K562 (cell line): Measurements from ENCODE around the gene YWHAB. TPM values are rescaled to one million over a fixed set of nuclear protein-coding genes. Genes with fewer than 3 reads are reported as not detected.

ENCODE experiments used
- ATAC-seq: fragments of 200-7000 bp; cut with Tn5 transposase; 3 replicates; pipeline ENCODE4 v1.9.1; 2020; ENCODE audit warnings: moderate library complexity
- Bru-seq: library from RNA; stranded (reverse); fragments of 400-500 nt; gene quantifications from one replicate; lab custom pipeline; 2021; lab: Mats Ljungman, UMichigan
- BruChase-seq, 2 experiments: library from RNA; stranded (reverse); fragments of 400-500 nt; gene quantifications; one replicate each; lab custom pipeline; 2021; lab: Mats Ljungman, UMichigan
- BruUV-seq: library from RNA; stranded (reverse); fragments of 400-500 nt; replicated peaks from 2 replicates; lab custom pipeline; 2021; lab: Mats Ljungman, UMichigan
- CTCF ChIA-PET: fragments of 300-600 bp; formaldehyde crosslinking; extraction: SDS; loops from one replicate; lab custom pipeline; 2021; ENCODE audit warnings: low intra/inter-chr PET ratio; lab: Yijun Ruan, JAX
- POLR2A ChIA-PET: fragments of 300-600, 350-650 bp; sonication (Branson Sonifier 250); formaldehyde crosslinking; extraction: SDS; loops from one replicate; lab custom pipeline; 2021; ENCODE audit warnings: antibody characterized with exemption, inconsistent platforms; lab: Yijun Ruan, JAX
- DNase-seq, 4 experiments: peaks; one replicate each; pipeline versions ENCODE4 v3.0.0 to v3.0.0-alpha.2; 2011 to 2018; ENCODE audit warnings: low spot score in 3 of 4, mixed read lengths in 3 of 4; ENCODE audit errors: extremely low read depth in 1 of 4
- FAIRE-seq: peaks from 2 replicates; lab custom pipeline; 2011; peaks lifted over from hg19 to GRCh38; lab: Jason Lieb, UNC
- H2AFZ ChIP-seq: 2 replicates; pipeline ENCODE4 v1.6.0; 2011; ENCODE audit warnings: low read depth, low read length, control low read depth, inconsistent platforms
- H3K27ac ChIP-seq: fragments of 200-600 bp; 3 replicates; pipeline ENCODE4 v1.8.0; 2011; ENCODE audit warnings: low read depth, mild to moderate bottlenecking, control low read depth, inconsistent platforms, low read length, moderate library complexity, mixed read lengths; ENCODE audit errors: extremely low read depth
- H3K27me3 ChIP-seq, 2 experiments: fragments of 300-600 bp in 1 of 2; 2 replicates in 1 of 2; 3 replicates in 1 of 2; pipeline versions ENCODE4 v1.6.0 to v1.8.0; 2011; ENCODE audit warnings: inconsistent platforms in 2 of 2, low read length in 2 of 2, mild to moderate bottlenecking in 1 of 2, mixed read lengths in 1 of 2, moderate library complexity in 1 of 2; ENCODE audit not compliant: control insufficient read depth in 2 of 2, insufficient read depth in 2 of 2
- H3K36me3 ChIP-seq: fragments of 300-600 bp; 3 replicates; pipeline ENCODE4 v1.8.0; 2011; ENCODE audit warnings: mild to moderate bottlenecking, low read length, inconsistent platforms; ENCODE audit not compliant: control insufficient read depth, insufficient read depth
- H3K4me1 ChIP-seq, 2 experiments: fragments of 200-600 bp in 1 of 2; replicated peaks in 1 of 2; 2 replicates in 1 of 2; 3 replicates in 1 of 2; pipeline versions ENCODE4 v1.5.1 to v1.8.0; 2011; ENCODE audit warnings: inconsistent platforms in 2 of 2, low read length in 2 of 2, mild to moderate bottlenecking in 1 of 2, mixed read lengths in 1 of 2, moderate library complexity in 1 of 2; ENCODE audit not compliant: control insufficient read depth in 2 of 2, insufficient read depth in 2 of 2
- H3K4me2 ChIP-seq: 2 replicates; pipeline ENCODE4 v1.6.1; 2011; ENCODE audit warnings: low read length, control low read depth, inconsistent platforms, mixed read lengths; ENCODE audit not compliant: insufficient read depth
- H3K4me3 ChIP-seq: fragments of 200-600 bp; sonication (generic), shearing (Covaris generic); 2 replicates; pipeline ENCODE4 v1.5.1; 2016; ENCODE audit warnings: control low read depth, inconsistent platforms
- H3K79me2 ChIP-seq: fragments of 200-600 bp; 3 replicates; pipeline ENCODE4 v1.8.0; 2011; ENCODE audit warnings: low read length, inconsistent platforms; ENCODE audit not compliant: control insufficient read depth, insufficient read depth
- H3K9ac ChIP-seq, 2 experiments: 2 replicates each; pipeline versions ENCODE4 v1.6.0 to v1.6.1; 2011; ENCODE audit warnings: low read depth in 2 of 2, low read length in 2 of 2, control low read depth in 1 of 2, inconsistent platforms in 1 of 2, mild to moderate bottlenecking in 1 of 2, mixed read lengths in 1 of 2; ENCODE audit not compliant: insufficient read depth in 1 of 2
- H3K9me1 ChIP-seq: one replicate; pipeline ENCODE4 v1.6.0; 2011; ENCODE audit warnings: inconsistent platforms, mild to moderate bottlenecking, low read length, moderate library complexity; ENCODE audit not compliant: control insufficient read depth, insufficient read depth
- H3K9me3 ChIP-seq: replicated peaks from 2 replicates; pipeline ENCODE4 v1.5.1; 2011; ENCODE audit warnings: low read depth, low read length, inconsistent platforms; ENCODE audit not compliant: control insufficient read depth, insufficient read depth
- H4K20me1 ChIP-seq: replicated peaks from 2 replicates; pipeline ENCODE4 v1.6.1; 2011; ENCODE audit warnings: low read length, inconsistent platforms, mixed read lengths; ENCODE audit not compliant: control insufficient read depth, insufficient read depth
- DIDO1 ChIP-seq: fragments of 450-650 bp; IDR thresholded peaks from 2 replicates; pipeline ENCODE4 v1.6.1; 2016; ENCODE audit warnings: low read depth, missing biosample characterization, missing genetic modification characterization
- L3MBTL2 ChIP-seq: fragments of 450-650 bp; IDR thresholded peaks from 2 replicates; pipeline ENCODE4 v1.6.1; 2016; ENCODE audit warnings: mild to moderate bottlenecking, moderate library complexity
- MYC ChIP-seq, 2 experiments: fragments of 250-450 bp in 1 of 2; sonication (Bioruptor Pico) in 1 of 2; IDR thresholded peaks; 2 replicates each; pipeline versions ENCODE4 v1.5.1 to v1.6.1; 2012 to 2021; ENCODE audit warnings: low read depth in 2 of 2, borderline replicate concordance in 1 of 2, improper control_type of control experiment in 1 of 2, low read length in 1 of 2, mild to moderate bottlenecking in 1 of 2, moderate library complexity in 1 of 2
- NFE2 ChIP-seq: IDR thresholded peaks from 2 replicates; pipeline ENCODE4 v1.6.1; 2014; ENCODE audit warnings: antibody characterized with exemption, low read depth
- PHF20 ChIP-seq: fragments of 450-650 bp; IDR thresholded peaks from 2 replicates; pipeline ENCODE4 v1.6.1; 2018; ENCODE audit not compliant: partially characterized antibody
- POU5F1 ChIP-seq: fragments of 150-350 bp; IDR thresholded peaks from 2 replicates; pipeline ENCODE4 v1.6.1; 2014; ENCODE audit warnings: borderline replicate concordance, low read length, low read depth, mild to moderate bottlenecking; ENCODE audit not compliant: partially characterized antibody
- RBM14 ChIP-seq: fragments of 200-400 bp; formaldehyde crosslinking; IDR thresholded peaks from 2 replicates; pipeline ENCODE4 v1.6.1; 2018; ENCODE audit warnings: low read depth, mild to moderate bottlenecking, low read length, moderate library complexity, borderline replicate concordance; ENCODE audit not compliant: insufficient read depth
- SPI1 ChIP-seq: IDR thresholded peaks from 2 replicates; pipeline ENCODE4 v1.6.1; 2011; ENCODE audit warnings: low read depth, low read length, control low read depth, borderline replicate concordance
- SREBF1 ChIP-seq: fragments of 150-350 bp; IDR thresholded peaks from 2 replicates; pipeline ENCODE4 v1.6.1; 2014; ENCODE audit warnings: antibody characterized with exemption, low read depth, low read length, borderline replicate concordance
- ZBTB17 ChIP-seq: fragments of 450-650 bp; formaldehyde crosslinking; IDR thresholded peaks from 2 replicates; pipeline ENCODE4 v1.4.0; 2020; ENCODE audit warnings: mild to moderate bottlenecking
- ZNF133 ChIP-seq: fragments of 250-450 bp; sonication (Bioruptor Pico); IDR thresholded peaks from 2 replicates; pipeline ENCODE4 v1.4.0; 2020; ENCODE audit warnings: mild to moderate bottlenecking
- ZNF140 ChIP-seq: fragments of 250-450 bp; sonication (Bioruptor Pico); IDR thresholded peaks from 2 replicates; pipeline ENCODE4 v1.8.0; 2021; ENCODE audit warnings: moderate library complexity, mild to moderate bottlenecking, inconsistent platforms
- ZNF444 ChIP-seq: fragments of 250-450 bp; sonication (Bioruptor Pico); IDR thresholded peaks from 2 replicates; pipeline ENCODE4 v1.4.0; 2020; ENCODE audit warnings: mild to moderate bottlenecking, moderate library complexity
- ZNF445 ChIP-seq: fragments of 250-450 bp; sonication (Bioruptor Pico); IDR thresholded peaks from 2 replicates; pipeline ENCODE4 v1.4.0; 2020; ENCODE audit warnings: low read depth, mild to moderate bottlenecking, moderate library complexity
- ZNF583 ChIP-seq: fragments of 250-450 bp; sonication (Bioruptor Pico); IDR thresholded peaks from 2 replicates; pipeline ENCODE4 v1.4.0; 2020
- ZNF778 ChIP-seq: fragments of 450-650 bp; formaldehyde crosslinking; IDR thresholded peaks from 2 replicates; pipeline ENCODE4 v1.4.0; 2020; ENCODE audit warnings: mild to moderate bottlenecking, moderate library complexity
- WGBS: fragments of 100-300 bp; shearing (Covaris generic); methylation state at CpG from one replicate; pipeline ENCODE4 v1.1.6; 2016; ENCODE audit warnings: low coverage, mixed read lengths; ENCODE audit not compliant: insufficient coverage; ENCODE audit errors: missing lambda C conversion rate; 5-methylcytosine and 5-hydroxymethylcytosine counted together
- in situ Hi-C: fragments of 300-500 bp; cut with MboI; formaldehyde crosslinking; loops from 4 replicates; pipeline ENCODE4 v1.15.0; 2018; ENCODE audit warnings: inconsistent platforms, mixed read lengths
- intact Hi-C: fragments of 100-400 bp; cut with micrococcal nuclease; formaldehyde crosslinking; loops from 2 replicates; pipeline ENCODE4 v1.14.2; 2022
- long read RNA-seq, 3 experiments: library from polyadenylated mRNA in 2 of 3; library from RNA in 1 of 3; unstranded in 2 of 3; stranded (forward) in 1 of 3; transcript quantifications; one replicate each; pipeline ENCODE4 v2.0.0, GENCODE V29; 2019 to 2022
- polyA minus RNA-seq, 3 experiments: library from RNA; depleted of rRNA, polyadenylated mRNA; stranded (reverse); fragments of >200 nt; gene quantifications; 2 replicates each; pipeline ENCODE4 v1.2.3, GENCODE V29; 2011
- polyA plus RNA-seq, 8 experiments: library from polyadenylated mRNA; depleted of rRNA in 4 of 8; stranded (reverse) in 5 of 8; unstranded in 3 of 8; fragments of >200 nt; fragmentation: Nextera tagmentation in 2 of 8; fragmentation: Illumina TruSeq in 1 of 8; extraction: Ambion mirVana in 2 of 8; extraction: Trizol in 1 of 8; gene quantifications; 2 replicates each; pipeline versions ENCODE4 v1.2.1 to v1.2.3, GENCODE V29; 2011 to 2014; ENCODE audit warnings: inconsistent platforms in 1 of 8, missing spikeins in 1 of 8
- total RNA-seq, 7 experiments: library from RNA; depleted of rRNA in 6 of 7; stranded (reverse); fragments of >200 nt in 6 of 7; fragmentation: Illumina TruSeq in 2 of 7; extraction: Trizol in 2 of 7; gene quantifications; 2 replicates each; pipeline versions ENCODE4 v1.2.1 to v1.2.3, GENCODE V29; 2011 to 2021; ENCODE audit warnings: low replicate concordance in 1 of 7

Gene YWHAB
- total RNA-seq (2011; cell fraction: chromatin; rRNA removed; ENCODE audit: low replicate concordance), result 25.3 and 55.8 TPM in 2 replicates
- 18.7 and 19.3 TPM in 2 replicates for total RNA-seq (2011; cell fraction: nucleolus; rRNA removed)
- total RNA-seq (2011; cell fraction: nucleoplasm; rRNA removed), result 38.6 and 71.2 TPM in 2 replicates
- total RNA-seq (2014; rRNA removed), result 60.6 and 70.0 TPM in 2 replicates
- total RNA-seq (2014; rRNA removed; fragmentation: Illumina TruSeq; extraction: Trizol), result 96.1 and 109 TPM in 2 replicates
- 83.8 and 90.4 TPM in 2 replicates for total RNA-seq (2015; rRNA removed; fragmentation: Illumina TruSeq; extraction: Trizol)
- 178 and 180 TPM in 2 replicates for total RNA-seq (2021)
- 67.3 and 93.0 TPM in 2 replicates for polyA plus RNA-seq (2011; rRNA removed)
- polyA plus RNA-seq (2011; cell fraction: cytosol; rRNA removed), result 28.7 and 49.4 TPM in 2 replicates
- 22.9 and 33.5 TPM in 2 replicates for polyA plus RNA-seq (2011; cell fraction: nucleus; rRNA removed)
- polyA plus RNA-seq (2012), result 138 and 141 TPM in 2 replicates
- 166 and 185 TPM in 2 replicates for polyA plus RNA-seq (2014; fragmentation: Illumina TruSeq; extraction: Trizol)
- polyA plus RNA-seq (2014; fragmentation: Nextera tagmentation; extraction: Ambion mirVana), result 100 to 1,000 TPM; 106 to 124 TPM
- 78.1 and 78.3 TPM in 2 replicates for polyA plus RNA-seq (2014; rRNA removed)
- polyA minus RNA-seq (2011; rRNA and poly(A)+ RNA removed), result 67.1 and 73.1 TPM in 2 replicates
- polyA minus RNA-seq (2011; cell fraction: cytosol; rRNA and poly(A)+ RNA removed), result 41.1 and 51.6 TPM in 2 replicates
- polyA minus RNA-seq (2011; cell fraction: nucleus; rRNA and poly(A)+ RNA removed), result 14.5 and 26.2 TPM in 2 replicates
- Bru-seq, nascent RNA, result percentile 96 among the genes with signal in this experiment
- percentile 95 among the genes with signal in this experiment for BruChase-seq, experiment 1, labeled RNA remaining after a 2-hour chase
- BruChase-seq, experiment 2, labeled RNA remaining after a 6-hour chase, result percentile 95 among the genes with signal in this experiment
- long read RNA-seq, experiment 1, transcript YWHAB-201 (6 exons, 3,049 nt), result major isoform, 733 of 1,161 reads
- long read RNA-seq, experiment 1, transcript YWHAB-202 (7 exons, 3,109 nt), result minor isoform, 69 of 1,161 reads
- long read RNA-seq, experiment 1, partial matches to known transcripts, result 213 of 1,161 reads
- long read RNA-seq, experiment 1, other reads (novel, unspliced or antisense), result 144 of 1,161 reads
- long read RNA-seq, experiment 2, transcript YWHAB-202 (7 exons, 3,109 nt), result minor isoform, 17 of 396 reads
- long read RNA-seq, experiment 2, transcript YWHAB-201 (6 exons, 3,049 nt), result major isoform, 203 of 396 reads
- long read RNA-seq, experiment 2, partial matches to known transcripts, result 22 of 396 reads
- long read RNA-seq, experiment 2, other reads (novel, unspliced or antisense), result 154 of 396 reads
- long read RNA-seq, experiment 3, transcript YWHAB-201 (6 exons, 3,049 nt), result major isoform, 102 of 134 reads
- long read RNA-seq, experiment 3, transcript YWHAB-202 (7 exons, 3,109 nt), result minor isoform, 11 of 134 reads
- long read RNA-seq, experiment 3, partial matches to known transcripts, result 10 of 134 reads
- long read RNA-seq, experiment 3, other reads (novel, unspliced or antisense), result 10 of 134 reads

DNA sequence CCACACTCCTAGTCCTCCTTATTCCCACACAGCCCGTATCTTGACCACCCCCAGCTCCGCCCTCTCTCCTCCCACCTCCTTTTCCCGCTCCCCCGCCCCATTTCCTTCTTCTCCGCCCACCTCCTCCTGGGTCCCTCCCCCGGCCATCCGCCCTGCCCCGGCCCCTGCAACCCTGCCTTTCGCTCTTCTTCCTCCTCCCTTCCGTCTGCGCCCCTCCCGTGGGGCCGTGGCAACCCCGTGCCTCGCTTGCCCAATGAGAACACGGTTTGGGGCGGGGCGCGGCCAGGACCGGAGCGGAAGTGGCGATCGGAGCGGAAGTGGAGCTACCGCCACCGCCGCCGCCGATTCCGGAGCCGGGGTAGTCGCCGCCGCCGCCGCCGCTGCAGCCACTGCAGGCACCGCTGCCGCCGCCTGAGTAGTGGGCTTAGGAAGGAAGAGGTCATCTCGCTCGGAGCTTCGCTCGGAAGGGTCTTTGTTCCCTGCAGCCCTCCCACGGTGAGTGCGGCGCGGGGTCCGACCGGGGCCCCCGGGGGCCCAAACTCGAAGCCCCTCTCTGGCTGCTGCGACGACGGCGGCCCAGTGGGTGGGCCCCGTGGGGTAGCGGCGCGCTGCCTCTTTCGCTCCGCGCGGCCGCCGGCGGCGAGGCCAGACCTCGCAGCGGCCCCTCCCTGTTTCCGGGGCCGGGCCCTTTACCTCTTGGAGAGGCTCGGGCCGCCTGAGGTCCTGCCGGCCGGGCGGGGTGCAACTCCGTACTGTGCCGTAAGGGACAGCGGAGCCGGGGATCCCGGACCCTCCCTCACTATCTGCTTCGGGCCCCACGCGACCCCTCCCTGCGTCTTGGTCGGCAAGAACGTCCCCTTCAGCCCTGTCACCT lies at the start of gene YWHAB:
TSS of gene YWHAB (plus strand) at position 314 of the 874 bp plus-strand sequence. CDS start 15,829 bp downstream, outside the sequence.
- ChIA-PET CTCF (interaction anchor here (1.3 kb wide), 1 partner anchor 24 kb away, joined by 3 read pairs; the partner anchor contains the start of gene PABPC1L), POLR2A (interaction anchor here (0.5 to 1.1 kb wide), 8 partner anchors 9 to 940 kb away, joined by 3 to 7 read pairs (median 4); partner anchors contain the start of gene PABPC1L)
- H3K9me1 ChIP-seq, result no peaks in the 10 kb centered on the region
- intact Hi-C loops (no loop called here), in situ Hi-C loops (no loop called here)
- DNase-seq, result peak; percentile 96 to 99 (median 98)
- H3K79me2 ChIP-seq, result peaks cover 53% of the 10 kb centered on the region
- H3K27ac ChIP-seq, result peak within 1 kb of the TSS; percentile 96
- peak within 1 kb of the TSS; percentile 94 to 99 for H3K9ac ChIP-seq
- peaks cover 23% of the 10 kb centered on the region for H4K20me1 ChIP-seq
- BruUV-seq, result no TSS peak
- ATAC-seq, result peak; percentile 98
- peak within 1 kb of the TSS; percentile 83 for H3K4me2 ChIP-seq
- H3K9me3 ChIP-seq, result no peaks in the 10 kb centered on the region
- H2AFZ ChIP-seq, result peak within 1 kb of the TSS; percentile 92
- H3K4me1 ChIP-seq, result peaks cover 8 to 23% of the 10 kb centered on the region in 2 experiments
- WGBS, result under 1% methylated on average over 38 of the region's 88 CpGs
- H3K36me3 ChIP-seq, result peaks cover 36% of the 10 kb centered on the region
- FAIRE-seq, result peak; percentile 95
- H3K4me3 ChIP-seq, result peak within 1 kb of the TSS; percentile 93
- H3K27me3 ChIP-seq, result no peaks in the 10 kb centered on the region
- TF ChIP-seq SPI1 (peak; percentile 78), NFE2 (no peak), MYC (IDR thresholded peaks at IDR 0.05; ENCODE audit: low read depth, low read length) (peak; percentile 47), MYC (CRISPR knock-in tag; IDR thresholded peaks at IDR 0.05; ENCODE audit: borderline replicate concordance, low read depth) (no peak), ZNF140 (CRISPR knock-in tag) (no peak), ZBTB17 (0 out of 2 replicates have a peak, but pooled peaks have one; percentile 31), ZNF445 (CRISPR knock-in tag) (no peak), ZNF133 (CRISPR knock-in tag) (no peak), ZNF778 (no peak), PHF20 (peak; percentile 64), L3MBTL2 (peak; percentile 67; the same call in 1 of the 2 replicates), ZNF583 (CRISPR knock-in tag) (peak; percentile 64; the same call in 1 of the 2 replicates), RBM14 (0 out of 2 replicates have a peak, but pooled peaks have one; percentile 47), ZNF444 (CRISPR knock-in tag) (no peak), POU5F1 (no peak), DIDO1 (tag) (no peak), SREBF1 (no peak)
